ENCODE results near the gene EPHA4. TPM values are rescaled to one million over a fixed set of nuclear protein-coding genes. Genes with fewer than 3 reads are reported as not detected.
A peak's percentile ranks its signal among the peaks of the same experiment; 100 is the strongest.

EPHA4 gene
- total RNA-seq, 1 donor from 2014 or later: 30.1 TPM

DNA sequence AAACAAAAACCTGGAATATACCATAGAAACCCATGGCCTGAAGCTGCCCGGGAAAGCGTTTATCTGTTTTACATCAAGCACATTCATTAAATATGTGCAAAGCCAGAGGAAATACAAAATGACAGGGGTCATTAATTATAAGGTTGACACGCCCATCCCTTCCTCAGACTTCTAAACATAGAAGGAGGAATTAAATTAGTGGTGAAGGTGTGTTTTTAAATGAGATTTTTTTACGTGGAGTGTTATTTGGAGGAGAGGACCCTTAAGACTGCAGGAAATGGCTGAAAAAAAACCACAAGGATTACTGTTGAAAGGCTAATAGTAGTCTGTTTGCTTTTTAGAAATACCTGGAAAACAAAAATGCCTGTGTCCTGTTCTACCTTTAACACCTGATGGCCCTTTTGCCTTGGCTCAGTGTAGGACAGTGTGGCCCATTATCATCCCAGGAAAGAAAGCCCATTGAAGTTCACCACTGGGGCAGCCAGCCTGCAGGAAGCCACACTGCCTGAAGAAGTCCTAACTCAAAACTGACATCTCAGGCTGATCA lies 123.2 kb downstream of the EPHA4 start:
- H3K4me2 ChIP-seq (ENCODE audit: low read length): no peak overlapping the region
- no peaks in the 10 kb centered on the region for H3K36me3 ChIP-seq (ENCODE audit: insufficient read depth, low read length)
- TF ChIP-seq, protein P1, sequence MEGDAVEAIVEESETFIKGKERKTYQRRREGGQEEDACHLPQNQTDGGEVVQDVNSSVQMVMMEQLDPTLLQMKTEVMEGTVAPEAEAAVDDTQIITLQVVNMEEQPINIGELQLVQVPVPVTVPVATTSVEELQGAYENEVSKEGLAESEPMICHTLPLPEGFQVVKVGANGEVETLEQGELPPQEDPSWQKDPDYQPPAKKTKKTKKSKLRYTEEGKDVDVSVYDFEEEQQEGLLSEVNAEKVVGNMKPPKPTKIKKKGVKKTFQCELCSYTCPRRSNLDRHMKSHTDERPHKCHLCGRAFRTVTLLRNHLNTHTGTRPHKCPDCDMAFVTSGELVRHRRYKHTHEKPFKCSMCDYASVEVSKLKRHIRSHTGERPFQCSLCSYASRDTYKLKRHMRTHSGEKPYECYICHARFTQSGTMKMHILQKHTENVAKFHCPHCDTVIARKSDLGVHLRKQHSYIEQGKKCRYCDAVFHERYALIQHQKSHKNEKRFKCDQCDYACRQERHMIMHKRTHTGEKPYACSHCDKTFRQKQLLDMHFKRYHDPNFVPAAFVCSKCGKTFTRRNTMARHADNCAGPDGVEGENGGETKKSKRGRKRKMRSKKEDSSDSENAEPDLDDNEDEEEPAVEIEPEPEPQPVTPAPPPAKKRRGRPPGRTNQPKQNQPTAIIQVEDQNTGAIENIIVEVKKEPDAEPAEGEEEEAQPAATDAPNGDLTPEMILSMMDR (IDR thresholded peaks at IDR 0.05; ENCODE audit: insufficient read depth, low read depth, low read length): no peak
- no peak for TF ChIP-seq EZH2 (IDR thresholded peaks at IDR 0.05; ENCODE audit: insufficient read depth, low read length)
- peaks cover 5% of the 10 kb centered on the region for H3K4me1 ChIP-seq (ENCODE audit: insufficient read depth, low read length)
- H3K9me3 Mint-ChIP-seq (ENCODE audit: unreplicated experiment): no peaks in the 10 kb centered on the region
- H3K27ac Mint-ChIP-seq (ENCODE audit: unreplicated experiment): no peak overlapping the region
- no peaks in the 10 kb centered on the region for H3K27me3 ChIP-seq (ENCODE audit: insufficient read depth, low read length)
- no peak overlapping the region for H3K4me3 ChIP-seq (ENCODE audit: insufficient read depth, low read depth, low read length)
- peaks cover 14% of the 10 kb centered on the region for H3K4me1 Mint-ChIP-seq (ENCODE audit: low read depth, unreplicated experiment)
- no peak for DNase-seq (ENCODE audit: low read depth)
- H2AFZ ChIP-seq (ENCODE audit: low read depth, low read length): no peak overlapping the region
- H3K9me3 ChIP-seq (ENCODE audit: insufficient read depth, low read depth, low read length): no peaks in the 10 kb centered on the region
- H3K9ac ChIP-seq (ENCODE audit: low read length): no peak overlapping the region
- H3K27me3 Mint-ChIP-seq (ENCODE audit: low read depth, unreplicated experiment): no peaks in the 10 kb centered on the region
- H3K4me3 Mint-ChIP-seq (ENCODE audit: unreplicated experiment): no peak overlapping the region
- no peaks in the 10 kb centered on the region for H3K79me2 ChIP-seq (ENCODE audit: insufficient read depth, low read length)
- H3K36me3 Mint-ChIP-seq (ENCODE audit: low read depth, unreplicated experiment): peaks cover 8% of the 10 kb centered on the region
- H4K20me1 ChIP-seq (ENCODE audit: insufficient read depth, low read length): no peaks in the 10 kb centered on the region
- no peak overlapping the region for H3K27ac ChIP-seq (ENCODE audit: low read depth, low read length)
- FAIRE-seq: no peak

DNA sequence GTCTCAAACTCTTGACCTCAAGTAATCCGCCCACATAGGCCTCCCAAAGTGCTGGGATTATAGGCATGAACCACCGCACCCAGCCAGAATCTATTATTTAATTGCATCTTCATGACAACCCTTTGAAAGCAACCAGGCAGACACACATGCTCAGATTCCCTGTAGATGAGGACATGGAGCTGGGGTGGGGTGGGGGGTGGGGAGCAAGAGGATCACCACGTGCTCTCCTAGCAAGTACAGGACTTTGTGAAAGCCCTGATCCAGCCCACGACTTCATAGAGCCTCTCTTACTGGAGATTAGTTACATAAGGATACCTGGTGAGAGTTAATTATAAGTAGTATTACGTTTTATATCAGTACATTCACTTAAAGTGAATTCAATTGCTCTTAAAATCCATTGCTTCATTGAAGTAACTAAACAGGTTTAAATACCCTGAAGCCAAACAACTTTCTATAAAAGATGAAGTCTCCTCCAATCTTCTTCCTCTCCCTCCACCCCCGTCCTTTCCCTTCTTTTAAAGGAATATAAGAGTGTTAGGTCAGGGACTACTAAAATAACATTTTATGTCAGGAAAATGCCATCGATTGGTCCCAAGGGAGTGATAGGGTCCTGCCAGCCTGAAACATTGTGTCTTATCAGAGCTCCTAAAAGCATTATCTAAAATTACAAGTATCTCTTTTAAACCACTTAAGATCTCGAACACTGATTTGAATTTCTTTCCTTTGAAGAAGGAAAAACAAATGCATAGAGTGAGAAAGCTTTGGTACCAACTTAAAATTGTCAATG lies 123.9 kb downstream of the EPHA4 start:
- H3K27me3 ChIP-seq (ENCODE audit: insufficient read depth, low read length): no peaks in the 10 kb centered on the region
- H3K9ac ChIP-seq (ENCODE audit: low read length): no peak overlapping the region
- no peaks in the 10 kb centered on the region for H3K9me3 Mint-ChIP-seq (ENCODE audit: unreplicated experiment)
- TF ChIP-seq EZH2 (IDR thresholded peaks at IDR 0.05; ENCODE audit: insufficient read depth, low read length): no peak
- no peak overlapping the region for H3K4me3 Mint-ChIP-seq (ENCODE audit: unreplicated experiment)
- no peak overlapping the region for H3K27ac Mint-ChIP-seq (ENCODE audit: unreplicated experiment)
- H3K27ac ChIP-seq (ENCODE audit: low read depth, low read length): no peak overlapping the region
- H3K4me2 ChIP-seq (ENCODE audit: low read length): no peak overlapping the region
- no peaks in the 10 kb centered on the region for H3K79me2 ChIP-seq (ENCODE audit: insufficient read depth, low read length)
- H2AFZ ChIP-seq (ENCODE audit: low read depth, low read length): no peak overlapping the region
- no peaks in the 10 kb centered on the region for H3K9me3 ChIP-seq (ENCODE audit: insufficient read depth, low read depth, low read length)
- no peak overlapping the region for H3K4me3 ChIP-seq (ENCODE audit: insufficient read depth, low read depth, low read length)
- no peaks in the 10 kb centered on the region for H3K27me3 Mint-ChIP-seq (ENCODE audit: low read depth, unreplicated experiment)
- peaks cover 20% of the 10 kb centered on the region for H3K4me1 Mint-ChIP-seq (ENCODE audit: low read depth, unreplicated experiment)
- peaks cover 9% of the 10 kb centered on the region for H3K36me3 Mint-ChIP-seq (ENCODE audit: low read depth, unreplicated experiment)
- H4K20me1 ChIP-seq (ENCODE audit: insufficient read depth, low read length): no peaks in the 10 kb centered on the region
- no peak for DNase-seq (ENCODE audit: low read depth)
- FAIRE-seq: no peak
- peaks cover 12% of the 10 kb centered on the region for H3K4me1 ChIP-seq (ENCODE audit: insufficient read depth, low read length)
- no peaks in the 10 kb centered on the region for H3K36me3 ChIP-seq (ENCODE audit: insufficient read depth, low read length)

DNA sequence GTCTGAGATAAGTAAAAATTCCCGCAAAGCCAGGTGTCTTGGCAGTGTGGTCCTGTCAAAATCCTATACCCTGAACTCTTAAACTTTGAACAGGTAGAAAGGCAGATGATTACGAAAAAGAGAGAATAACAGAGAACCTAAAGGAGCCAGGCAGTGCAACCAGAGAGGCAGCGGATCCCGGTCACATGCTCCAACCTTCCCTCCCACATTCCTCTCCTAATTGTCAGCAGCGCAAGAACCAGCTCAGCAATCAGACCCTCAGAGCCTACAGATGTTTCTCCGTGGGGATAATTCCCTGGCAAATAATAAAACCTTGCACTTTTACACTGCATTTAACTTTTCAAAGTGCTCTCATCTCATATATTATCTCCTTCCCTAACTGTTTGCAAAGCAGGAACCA lies 124.8 kb downstream of the EPHA4 start:
- Histone ChIP-seq H4K20me1 (ENCODE audit: insufficient read depth, low read length) (no peaks in the 10 kb centered on the region), H3K79me2 (ENCODE audit: insufficient read depth, low read length) (no peaks in the 10 kb centered on the region), H2AFZ (ENCODE audit: low read depth, low read length) (no peak overlapping the region), H3K4me3 (ENCODE audit: insufficient read depth, low read depth, low read length) (no peak overlapping the region), H3K9me3 (ENCODE audit: insufficient read depth, low read depth, low read length) (no peaks in the 10 kb centered on the region), H3K27ac (ENCODE audit: low read depth, low read length) (no peak overlapping the region), H3K36me3 (ENCODE audit: insufficient read depth, low read length) (no peaks in the 10 kb centered on the region), H3K4me2 (ENCODE audit: low read length) (peak overlapping the region; percentile 16), H3K9ac (ENCODE audit: low read length) (no peak overlapping the region), H3K27me3 (ENCODE audit: insufficient read depth, low read length) (no peaks in the 10 kb centered on the region), H3K4me1 (ENCODE audit: insufficient read depth, low read length) (peaks cover 12% of the 10 kb centered on the region)
- no peak for FAIRE-seq
- TF ChIP-seq EZH2 (IDR thresholded peaks at IDR 0.05; ENCODE audit: insufficient read depth, low read length): no peak
- TF ChIP-seq, protein P1 (IDR thresholded peaks at IDR 0.05; ENCODE audit: insufficient read depth, low read depth, low read length): no peak
- Mint-ChIP-seq H3K27ac (ENCODE audit: unreplicated experiment) (peak overlapping the region; percentile 90), H3K4me3 (ENCODE audit: unreplicated experiment) (peak overlapping the region; percentile 21), H3K36me3 (ENCODE audit: low read depth, unreplicated experiment) (peaks cover 9% of the 10 kb centered on the region), H3K4me1 (ENCODE audit: low read depth, unreplicated experiment) (peaks cover 28% of the 10 kb centered on the region), H3K27me3 (ENCODE audit: low read depth, unreplicated experiment) (no peaks in the 10 kb centered on the region), H3K9me3 (ENCODE audit: unreplicated experiment) (no peaks in the 10 kb centered on the region)
- no peak for DNase-seq (ENCODE audit: low read depth)
